Chondrocyte (in vitro differentiated cells): ENCODE results near the gene FAM72A. TPM values are rescaled to one million over a fixed set of nuclear protein-coding genes. Genes with fewer than 3 reads are reported as not detected.

Experiments used
- DNase-seq: peaks from one replicate; pipeline ENCODE4 v3.0.0; 2021; ENCODE audit warnings: mixed read lengths, low spot score
- H3K27ac Mint-ChIP-seq: one replicate; pipeline ENCODE4 v1.8.0; 2021; ENCODE audit warnings: mild to moderate bottlenecking, moderate library complexity, mixed read lengths; ENCODE audit not compliant: unreplicated experiment
- H3K27me3 Mint-ChIP-seq: 2 replicates; pipeline ENCODE4 v1.8.0; 2021; ENCODE audit warnings: low read depth, mixed read lengths
- H3K36me3 Mint-ChIP-seq: 2 replicates; pipeline ENCODE4 v1.8.0; 2021; ENCODE audit warnings: low read depth, mixed read lengths
- H3K4me1 Mint-ChIP-seq: 2 replicates; pipeline ENCODE4 v1.8.0; 2021; ENCODE audit warnings: low read depth, mild to moderate bottlenecking, mixed read lengths
- H3K4me3 Mint-ChIP-seq: one replicate; pipeline ENCODE4 v1.8.0; 2021; ENCODE audit warnings: mild to moderate bottlenecking, moderate library complexity, mixed read lengths; ENCODE audit not compliant: unreplicated experiment
- H3K9me3 Mint-ChIP-seq: 2 replicates; pipeline ENCODE4 v1.8.0; 2021; ENCODE audit warnings: low read depth, mixed read lengths
- CTCF ChIP-seq: fragments of 200-600 bp; sonication (generic); IDR thresholded peaks from 2 replicates; pipeline ENCODE4 v1.5.0; 2021; ENCODE audit warnings: antibody characterized with exemption, mild to moderate bottlenecking, moderate library complexity
- total RNA-seq: library from RNA; stranded (reverse); gene quantifications from 3 replicates; pipeline ENCODE4 v1.2.1, GENCODE V29; 2021

The FAM72A gene
- total RNA-seq, 1 donor from 2014 or later, result 1.9 TPM

DNA sequence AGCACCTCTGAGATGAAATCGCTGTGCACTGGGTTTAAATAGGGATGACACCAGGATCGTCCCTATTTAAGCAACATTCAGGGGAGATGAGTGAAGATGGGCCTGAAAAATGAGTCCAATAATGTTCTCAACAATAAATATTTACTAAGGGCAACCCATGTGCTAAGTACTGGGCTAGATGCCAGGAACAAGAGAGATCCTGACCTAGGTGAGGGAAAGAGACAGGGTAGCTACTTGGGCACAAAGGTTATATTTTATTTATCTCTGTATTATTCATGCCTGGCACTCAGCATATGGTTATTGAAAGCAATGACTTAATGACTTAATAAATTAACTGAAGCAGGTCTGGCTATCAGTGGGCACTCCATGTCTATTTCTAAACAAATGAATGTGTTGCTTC is 58.0 kb downstream of the FAM72A start:
- DNase-seq, result no peak
- Mint-ChIP-seq H3K4me1 (no peaks in the 10 kb centered on the region), H3K27ac (no peak overlapping the region), H3K36me3 (peaks cover 3% of the 10 kb centered on the region), H3K9me3 (peaks cover 11% of the 10 kb centered on the region), H3K27me3 (peaks cover 36% of the 10 kb centered on the region), H3K4me3 (no peak overlapping the region)
- TF ChIP-seq CTCF, result no peak

GRCh38 chr1:206143537-206144172 is 59.0 kb downstream of the FAM72A start:
- Mint-ChIP-seq H3K4me1 (no peaks in the 10 kb centered on the region), H3K36me3 (peaks cover 3% of the 10 kb centered on the region), H3K4me3 (no peak overlapping the region), H3K27ac (no peak overlapping the region), H3K9me3 (peaks cover 11% of the 10 kb centered on the region), H3K27me3 (peaks cover 41% of the 10 kb centered on the region)
- TF ChIP-seq CTCF, result no peak
- no peak for DNase-seq

DNA sequence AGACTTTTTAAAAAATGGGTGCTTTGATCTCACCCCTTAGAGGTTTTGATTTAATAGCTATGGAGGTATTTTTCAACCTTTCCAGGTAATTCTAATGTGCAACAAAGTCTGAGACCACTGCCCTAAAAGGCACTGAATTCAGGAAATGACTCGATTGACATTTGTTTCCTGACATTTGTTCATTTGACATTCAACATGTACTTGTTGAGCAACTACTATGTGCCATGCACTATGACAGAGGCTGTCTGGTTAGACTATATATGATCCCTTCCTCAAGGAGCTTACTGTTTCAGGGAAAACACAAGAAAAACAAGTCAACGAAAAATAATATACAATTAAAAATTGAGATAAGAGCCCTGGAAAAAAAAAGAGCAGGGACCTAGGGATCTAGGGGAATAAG is 59.9 kb downstream of the FAM72A start:
- Mint-ChIP-seq H3K27me3 (peaks cover 45% of the 10 kb centered on the region), H3K36me3 (peaks cover 5% of the 10 kb centered on the region)

GRCh38 chr1:206142011-206142410 is 60.6 kb downstream of the FAM72A start:
- H3K27me3 Mint-ChIP-seq, result peaks cover 45% of the 10 kb centered on the region

More for the DNA sequence above, 59.9 kb downstream of the FAM72A start:
- Mint-ChIP-seq H3K4me1 (no peaks in the 10 kb centered on the region), H3K4me3 (no peak overlapping the region), H3K27ac (no peak overlapping the region), H3K9me3 (peaks cover 9% of the 10 kb centered on the region)
- TF ChIP-seq CTCF, result no peak
- no peak for DNase-seq

DNA sequence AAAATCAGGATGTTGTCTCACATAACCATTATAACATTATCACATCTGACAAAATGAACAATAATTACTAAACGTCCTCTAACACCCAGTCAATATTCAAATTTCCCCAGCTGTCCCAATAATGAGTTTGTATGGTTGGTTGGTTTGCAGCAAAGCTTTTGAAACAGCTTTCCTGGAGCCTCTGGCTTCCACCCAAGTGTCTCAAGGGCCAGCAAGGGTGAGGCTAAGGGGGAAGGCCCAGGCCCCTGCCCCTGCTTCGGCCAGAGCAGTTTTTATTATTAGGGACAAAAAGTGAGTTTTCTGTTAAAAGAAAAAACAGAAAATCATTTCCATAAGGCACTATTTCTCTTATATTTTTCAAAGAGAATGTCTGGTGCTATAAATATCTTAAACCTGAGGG is 66.4 kb downstream of the FAM72A start:
- Mint-ChIP-seq H3K27me3 (peaks cover 25% of the 10 kb centered on the region), H3K4me3 (no peak overlapping the region), H3K4me1 (peaks cover 11% of the 10 kb centered on the region), H3K9me3 (peaks cover 9% of the 10 kb centered on the region), H3K36me3 (peaks cover 5% of the 10 kb centered on the region), H3K27ac (no peak overlapping the region)
- no peak for DNase-seq
- no peak for TF ChIP-seq CTCF

More at GRCh38 chr1:206142011-206142410, 60.6 kb downstream of the FAM72A start:
- DNase-seq, result no peak
- Mint-ChIP-seq H3K4me3 (no peak overlapping the region), H3K9me3 (peaks cover 9% of the 10 kb centered on the region), H3K27ac (no peak overlapping the region), H3K4me1 (no peaks in the 10 kb centered on the region), H3K36me3 (peaks cover 5% of the 10 kb centered on the region)
- no peak for TF ChIP-seq CTCF

Other genes starting within 250 kb of the FAM72A start
- gene RAB7B, start 199.4 kb downstream of the FAM72A start, total RNA-seq, result 3.5 to 4.5 TPM (median 4.4 TPM) in 3 replicates
- not detected in 3 replicates for gene CTSE, start 178.9 kb downstream of the FAM72A start, total RNA-seq
- not detected in 3 replicates for gene RHEX, start 149.7 kb downstream of the FAM72A start, total RNA-seq
- not detected in 3 replicates for gene AVPR1B, start 85.5 kb downstream of the FAM72A start, total RNA-seq
- gene SRGAP2, start 702 bp upstream of the FAM72A start, total RNA-seq, result 43.0 to 65.2 TPM (median 50.4 TPM) in 3 replicates